Smooth muscle cell (in vitro differentiated cells): ENCODE data around the gene DTNB. TPM values are rescaled to one million over a fixed set of nuclear protein-coding genes. Genes with fewer than 3 reads are reported as not detected.

Source experiments
- DNase-seq: peaks from one replicate; lab custom pipeline; 2025; ENCODE audit not compliant: unreplicated experiment; lab: John Stamatoyannopoulos, UW
- H2AFZ ChIP-seq: fragments of 200-600 bp; sonication (generic); 2 replicates; pipeline ENCODE4 v1.6.0; 2016; ENCODE audit warnings: antibody characterized with exemption, low read depth, mild to moderate bottlenecking
- H3F3A ChIP-seq: fragments of 200-600 bp; sonication (generic); 2 replicates; pipeline ENCODE4 v1.6.0; 2017; ENCODE audit warnings: antibody characterized with exemption, low read depth
- H3K27ac ChIP-seq: fragments of 200-600 bp; sonication (generic); 2 replicates; pipeline ENCODE4 v1.5.1; 2016; ENCODE audit warnings: low read depth, mild to moderate bottlenecking
- H3K27me3 ChIP-seq: fragments of 200-600 bp; sonication (generic); 2 replicates; pipeline ENCODE4 v1.6.1; 2016; ENCODE audit warnings: low read depth, mild to moderate bottlenecking
- H3K36me3 ChIP-seq: fragments of 200-600 bp; sonication (generic); 2 replicates; pipeline ENCODE4 v1.5.1; 2016; ENCODE audit warnings: low read depth
- H3K4me1 ChIP-seq: fragments of 200-600 bp; sonication (generic); 2 replicates; pipeline ENCODE4 v1.5.1; 2016; ENCODE audit warnings: low read depth
- H3K4me2 ChIP-seq: fragments of 200-600 bp; sonication (generic); 2 replicates; pipeline ENCODE4 v1.6.0; 2016; ENCODE audit warnings: mild to moderate bottlenecking
- H3K4me3 ChIP-seq: fragments of 200-600 bp; sonication (generic); 2 replicates; pipeline ENCODE4 v1.5.1; 2016; ENCODE audit warnings: mild to moderate bottlenecking
- H3K79me2 ChIP-seq: fragments of 200-600 bp; sonication (generic); 2 replicates; pipeline ENCODE4 v1.6.0; 2016; ENCODE audit warnings: low read depth, mild to moderate bottlenecking
- H3K9ac ChIP-seq: fragments of 200-600 bp; sonication (generic); 2 replicates; pipeline ENCODE4 v1.6.0; 2016; ENCODE audit warnings: low read depth
- H3K9me3 ChIP-seq: fragments of 200-600 bp; sonication (generic); replicated peaks from 2 replicates; pipeline ENCODE4 v1.5.1; 2016; ENCODE audit warnings: low read depth
- H4K20me1 ChIP-seq: fragments of 200-600 bp; sonication (generic); 2 replicates; pipeline ENCODE4 v1.6.0; 2016; ENCODE audit warnings: low read depth
- WGBS: methylation state at CpG from one replicate; pipeline ENCODE4 v1.1.7; 2016; ENCODE audit warnings: low lambda C conversion rate; 5-methylcytosine and 5-hydroxymethylcytosine counted together
- polyA plus RNA-seq: library from polyadenylated mRNA; unstranded; fragments of >200 nt; fragmentation: Nextera tagmentation; extraction: Ambion mirVana; gene quantifications from 2 replicates; pipeline ENCODE4 v1.2.1, GENCODE V29; 2016
- total RNA-seq: library from RNA; depleted of rRNA; stranded (reverse); fragments of >200 nt; gene quantifications from 2 replicates; pipeline ENCODE4 v1.2.3, GENCODE V29; 2014
- TF ChIP-seq, protein P1 (sequence below): fragments of 200-600 bp; sonication (generic); IDR thresholded peaks from 2 replicates; pipeline ENCODE4 v1.5.1; 2017; ENCODE audit warnings: borderline replicate concordance, mild to moderate bottlenecking, antibody characterized with exemption; ENCODE audit not compliant: insufficient read depth, poor library complexity, severe bottlenecking

DTNB gene
- total and polyA plus RNA-seq, 2 experiments from 2014 or later = 4.9 to 5.4 TPM

DNA sequence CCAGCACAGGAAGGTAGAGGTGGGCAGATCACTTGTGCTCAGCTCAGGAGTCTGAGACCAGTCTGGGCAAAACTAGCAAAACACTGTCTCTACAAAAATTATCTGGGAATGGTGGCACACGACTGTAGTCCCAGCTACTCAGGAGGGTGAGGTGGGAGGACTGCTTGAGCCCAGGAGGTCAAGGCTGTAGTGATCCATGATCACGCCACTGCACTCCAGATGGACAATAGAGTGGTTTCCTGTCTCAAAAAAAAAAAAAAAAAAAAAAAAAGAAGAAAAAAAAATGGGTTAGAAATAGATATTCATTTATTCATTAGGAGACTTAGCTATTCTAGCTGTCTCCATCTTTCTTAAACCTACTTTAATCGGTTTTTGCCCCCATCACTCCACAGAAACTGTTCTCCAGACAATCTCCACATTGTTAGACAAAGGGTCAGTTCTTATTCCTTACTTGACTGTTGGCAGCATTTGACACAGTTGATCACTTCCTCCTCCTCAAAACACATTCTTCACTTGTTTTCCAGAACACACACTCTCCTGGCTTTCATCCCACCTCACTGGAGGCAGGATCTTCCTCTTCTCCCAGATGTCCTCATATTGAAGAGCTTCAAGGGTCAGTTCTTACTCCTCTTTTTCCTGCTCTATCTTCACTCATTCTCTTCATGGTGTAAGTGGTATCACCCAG, 103.1 kb downstream of the DTNB start:
- H3F3A ChIP-seq = no peaks in the 10 kb centered on the region
- H3K27ac ChIP-seq = no peak overlapping the region
- no peak for DNase-seq
- no peaks in the 10 kb centered on the region for H3K9me3 ChIP-seq
- no peak overlapping the region for H3K4me3 ChIP-seq
- H3K27me3 ChIP-seq = no peaks in the 10 kb centered on the region
- H2AFZ ChIP-seq = no peak overlapping the region
- H3K4me1 ChIP-seq = no peaks in the 10 kb centered on the region
- no peak overlapping the region for H3K4me2 ChIP-seq
- TF ChIP-seq, protein P1, sequence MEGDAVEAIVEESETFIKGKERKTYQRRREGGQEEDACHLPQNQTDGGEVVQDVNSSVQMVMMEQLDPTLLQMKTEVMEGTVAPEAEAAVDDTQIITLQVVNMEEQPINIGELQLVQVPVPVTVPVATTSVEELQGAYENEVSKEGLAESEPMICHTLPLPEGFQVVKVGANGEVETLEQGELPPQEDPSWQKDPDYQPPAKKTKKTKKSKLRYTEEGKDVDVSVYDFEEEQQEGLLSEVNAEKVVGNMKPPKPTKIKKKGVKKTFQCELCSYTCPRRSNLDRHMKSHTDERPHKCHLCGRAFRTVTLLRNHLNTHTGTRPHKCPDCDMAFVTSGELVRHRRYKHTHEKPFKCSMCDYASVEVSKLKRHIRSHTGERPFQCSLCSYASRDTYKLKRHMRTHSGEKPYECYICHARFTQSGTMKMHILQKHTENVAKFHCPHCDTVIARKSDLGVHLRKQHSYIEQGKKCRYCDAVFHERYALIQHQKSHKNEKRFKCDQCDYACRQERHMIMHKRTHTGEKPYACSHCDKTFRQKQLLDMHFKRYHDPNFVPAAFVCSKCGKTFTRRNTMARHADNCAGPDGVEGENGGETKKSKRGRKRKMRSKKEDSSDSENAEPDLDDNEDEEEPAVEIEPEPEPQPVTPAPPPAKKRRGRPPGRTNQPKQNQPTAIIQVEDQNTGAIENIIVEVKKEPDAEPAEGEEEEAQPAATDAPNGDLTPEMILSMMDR = no peak
- H3K9ac ChIP-seq = no peak overlapping the region
- 92% methylated on average over 3 of the region's 3 CpGs for WGBS
- no peaks in the 10 kb centered on the region for H3K36me3 ChIP-seq
- H4K20me1 ChIP-seq = no peaks in the 10 kb centered on the region
- no peaks in the 10 kb centered on the region for H3K79me2 ChIP-seq

DNA sequence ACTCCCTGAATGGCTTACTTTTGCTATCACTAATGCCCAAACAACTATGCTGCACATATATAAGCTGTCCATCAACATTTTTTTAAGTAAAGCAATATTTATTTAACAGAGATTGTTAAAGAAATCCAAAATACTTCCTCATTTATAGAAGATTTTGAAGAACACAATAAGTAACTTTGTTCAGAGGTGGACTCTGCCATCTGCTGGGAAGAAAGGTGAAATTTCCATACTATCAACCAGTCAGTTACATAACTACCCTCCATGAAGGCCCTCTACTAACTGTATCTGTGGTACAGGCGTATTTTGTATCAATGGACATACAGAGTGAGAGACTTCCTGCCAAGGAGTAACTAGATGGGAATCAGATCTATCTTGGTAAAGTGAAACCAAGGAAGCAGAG, 106.0 kb downstream of the DTNB start:
- Histone ChIP-seq H3K79me2 (no peaks in the 10 kb centered on the region), H3K4me1 (no peaks in the 10 kb centered on the region), H3K4me3 (no peak overlapping the region), H3K9ac (no peak overlapping the region), H2AFZ (no peak overlapping the region), H3F3A (no peaks in the 10 kb centered on the region), H4K20me1 (no peaks in the 10 kb centered on the region), H3K4me2 (no peak overlapping the region), H3K36me3 (no peaks in the 10 kb centered on the region), H3K27ac (no peak overlapping the region), H3K27me3 (no peaks in the 10 kb centered on the region), H3K9me3 (no peaks in the 10 kb centered on the region)
- TF ChIP-seq, protein P1 = peak; percentile 53
- 84% methylated on average over 1 of the region's 1 CpG for WGBS
- no peak for DNase-seq

DNA sequence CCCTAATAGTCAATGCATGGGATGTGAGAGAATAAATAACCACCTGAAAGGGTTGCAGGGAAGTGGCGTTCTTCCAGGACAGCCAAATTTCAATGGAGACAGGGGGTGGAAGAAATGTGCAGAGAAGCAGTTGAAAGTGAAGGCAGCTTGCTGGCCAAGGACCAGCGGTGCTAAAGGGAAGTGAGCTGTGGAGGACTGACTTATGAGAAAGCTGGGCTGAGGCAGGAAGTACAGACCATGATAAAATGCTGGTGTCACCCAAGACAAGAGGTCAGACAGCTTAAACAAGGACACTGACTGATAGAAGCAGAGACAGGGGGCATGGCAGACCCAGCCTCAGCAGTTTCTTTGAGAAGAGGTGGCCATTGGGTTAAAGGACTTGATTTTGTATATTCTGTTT, 106.7 kb downstream of the DTNB start:
- TF ChIP-seq, protein P1 = no peak
- H3K27me3 ChIP-seq = no peaks in the 10 kb centered on the region
- H3K4me1 ChIP-seq = no peaks in the 10 kb centered on the region
- H3K4me3 ChIP-seq = no peak overlapping the region
- 68% methylated on average over 2 of the region's 2 CpGs for WGBS
- no peak for DNase-seq
- no peaks in the 10 kb centered on the region for H3K9me3 ChIP-seq
- no peak overlapping the region for H3K9ac ChIP-seq
- H2AFZ ChIP-seq = no peak overlapping the region
- H3F3A ChIP-seq = no peaks in the 10 kb centered on the region
- H3K4me2 ChIP-seq = no peak overlapping the region
- no peaks in the 10 kb centered on the region for H3K79me2 ChIP-seq
- no peaks in the 10 kb centered on the region for H4K20me1 ChIP-seq
- H3K27ac ChIP-seq = no peak overlapping the region
- no peaks in the 10 kb centered on the region for H3K36me3 ChIP-seq

DNA sequence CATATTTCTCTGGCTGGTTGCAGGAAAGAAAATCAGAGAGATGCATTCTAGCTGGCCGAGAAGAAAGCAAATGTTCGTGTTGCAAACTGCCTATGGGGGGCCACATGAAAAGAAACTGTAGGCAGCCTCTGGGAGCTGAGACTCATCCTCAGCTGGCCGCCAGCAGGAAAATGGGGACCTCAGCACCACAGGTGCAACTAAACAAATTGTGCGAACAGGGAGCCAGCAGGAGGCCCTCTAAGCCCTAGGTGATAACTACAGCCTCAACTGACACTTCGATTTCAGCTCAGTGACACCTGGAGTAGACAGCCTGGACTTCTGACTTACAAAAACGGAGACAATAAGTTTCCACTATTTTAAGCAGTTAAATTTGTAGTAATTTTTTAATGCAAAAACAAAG, 107.3 kb downstream of the DTNB start:
- no peaks in the 10 kb centered on the region for H3F3A ChIP-seq
- H3K4me2 ChIP-seq = no peak overlapping the region
- no peak overlapping the region for H3K4me3 ChIP-seq
- H4K20me1 ChIP-seq = no peaks in the 10 kb centered on the region
- no peaks in the 10 kb centered on the region for H3K36me3 ChIP-seq
- H3K27ac ChIP-seq = no peak overlapping the region
- TF ChIP-seq, protein P1 = no peak
- DNase-seq = no peak
- no peak overlapping the region for H3K9ac ChIP-seq
- no peaks in the 10 kb centered on the region for H3K27me3 ChIP-seq
- H2AFZ ChIP-seq = no peak overlapping the region
- H3K79me2 ChIP-seq = no peaks in the 10 kb centered on the region
- no peaks in the 10 kb centered on the region for H3K4me1 ChIP-seq
- no peaks in the 10 kb centered on the region for H3K9me3 ChIP-seq
- WGBS = 92% methylated on average over 6 of the region's 6 CpGs
